ENCODE data around the gene FAM222B. TPM values are rescaled to one million over a fixed set of nuclear protein-coding genes. Genes with fewer than 3 reads are reported as not detected.
A peak's percentile ranks its signal among the peaks of the same experiment; 100 is the strongest.
"Not testable (repeated sequence)": the region's sequence is repeated elsewhere in the genome, so short reads cannot be mapped to it uniquely, and the experiment has no call there.

FAM222B gene
- total RNA-seq, 2 donors from 2014 or later = 20.9 to 26.5 TPM

DNA sequence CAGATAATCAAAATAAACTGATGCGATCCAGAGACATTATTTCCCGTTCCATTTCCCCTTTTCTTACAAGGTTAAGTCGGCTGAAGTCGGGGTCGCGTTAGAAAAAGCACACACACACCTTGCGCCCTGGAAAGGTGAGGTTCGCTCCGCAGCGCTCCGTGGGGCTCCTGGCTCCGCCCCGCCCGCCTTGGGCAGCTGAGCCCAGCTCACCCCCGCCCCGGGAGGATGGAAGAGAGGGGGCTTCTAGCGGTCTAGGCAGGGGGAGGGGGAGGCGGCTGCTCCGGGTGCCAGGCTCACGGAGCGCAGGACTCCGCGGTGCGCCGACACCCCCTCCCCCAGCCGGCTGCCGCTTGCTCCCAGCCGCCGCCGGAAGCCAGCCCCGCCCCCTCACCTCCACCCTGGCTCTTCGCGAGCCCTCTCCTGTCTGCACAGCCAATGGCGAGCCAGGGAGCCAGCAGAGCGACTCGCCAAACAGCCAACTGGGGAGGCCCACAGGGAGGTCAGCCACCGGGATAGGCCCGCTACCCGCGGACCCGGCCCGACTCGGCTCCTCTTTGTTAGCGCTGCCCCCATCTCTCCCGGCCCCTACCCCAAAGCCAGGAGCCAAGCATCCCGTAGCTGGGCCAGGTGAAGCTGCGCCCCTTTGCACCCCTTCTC is 30.4 kb downstream of the FAM222B start:
- peak overlapping the region; percentile 90 to 99 for H3K4me3 Mint-ChIP-seq
- DNase-seq = peak; percentile 97 to 99
- H3K27me3 Mint-ChIP-seq (ENCODE audit: low read depth) = no peaks in the 10 kb centered on the region
- ATAC-seq (replicated peaks in 1 of 2) = peak; percentile 99
- H3K9me3 Mint-ChIP-seq = no peaks in the 10 kb centered on the region
- peak overlapping the region; percentile 94 for H3K27ac Mint-ChIP-seq
- peaks cover 0 to 10% of the 10 kb centered on the region in 2 donors for H3K36me3 Mint-ChIP-seq (ENCODE audit: insufficient read depth in 2 of 2)
- peaks cover 62% of the 10 kb centered on the region for H3K4me1 Mint-ChIP-seq (ENCODE audit: low read depth)

DNA sequence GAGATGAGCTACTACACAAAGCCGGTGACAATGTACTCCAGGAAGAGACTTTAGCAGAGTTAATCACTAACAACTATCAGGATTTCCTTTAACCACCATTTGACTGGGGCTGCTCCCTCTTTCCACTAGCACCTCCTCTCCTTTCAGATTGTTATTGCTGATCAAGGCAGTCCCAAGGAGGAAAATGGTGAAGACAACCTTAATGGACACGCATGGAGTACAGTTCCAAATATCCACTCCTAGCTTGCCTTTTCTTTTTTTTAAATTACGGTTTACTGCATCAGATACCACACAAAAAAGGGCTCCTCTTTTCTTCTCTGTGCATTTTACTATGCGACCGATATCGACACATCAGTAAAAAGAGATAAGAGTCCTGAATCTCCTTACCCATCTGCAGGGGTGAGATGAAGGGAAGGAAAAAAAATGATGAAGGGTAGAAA is 30.9 kb downstream of the FAM222B start:
- DNase-seq = peak in 1 of 2 donors; percentile 8
- no peaks in the 10 kb centered on the region for H3K9me3 Mint-ChIP-seq
- peaks cover 59% of the 10 kb centered on the region for H3K4me1 Mint-ChIP-seq (ENCODE audit: low read depth)
- H3K4me3 Mint-ChIP-seq = peak overlapping the region; percentile 90 to 99
- H3K27me3 Mint-ChIP-seq (ENCODE audit: low read depth) = no peaks in the 10 kb centered on the region
- peak overlapping the region; percentile 94 for H3K27ac Mint-ChIP-seq
- no peak for ATAC-seq (replicated peaks in 1 of 2)
- H3K36me3 Mint-ChIP-seq (ENCODE audit: insufficient read depth in 2 of 2) = peaks cover 0 to 11% of the 10 kb centered on the region in 2 donors

DNA sequence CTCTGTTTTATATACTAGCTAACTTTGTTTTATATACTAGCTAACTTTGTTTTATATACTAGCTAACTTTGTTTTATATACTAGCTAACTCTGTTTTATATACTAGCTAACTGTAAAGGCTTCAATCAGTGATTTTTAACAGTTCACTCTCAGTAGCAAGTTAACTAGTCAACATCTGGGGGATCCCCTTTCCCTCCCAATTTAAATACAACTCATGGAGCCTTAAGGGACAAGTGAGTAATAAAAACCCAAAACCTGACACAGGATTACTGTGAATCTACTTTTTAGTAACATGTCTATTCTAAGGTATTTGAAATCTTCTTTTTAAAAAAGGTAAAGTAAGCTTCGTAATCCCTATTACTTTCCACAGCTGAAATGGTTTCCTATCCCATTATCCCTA is 32.2 kb downstream of the FAM222B start:
- Mint-ChIP-seq H3K9me3 (no peaks in the 10 kb centered on the region), H3K4me3 (peak overlapping the region; percentile 90 to 99), H3K4me1 (ENCODE audit: low read depth) (peaks cover 58% of the 10 kb centered on the region), H3K27me3 (ENCODE audit: low read depth) (no peaks in the 10 kb centered on the region), H3K36me3 (ENCODE audit: insufficient read depth in 2 of 2) (peaks cover 0 to 16% of the 10 kb centered on the region in 2 donors), H3K27ac (peak overlapping the region; percentile 94)
- DNase-seq (peak in 1 of 2 donors; percentile 12), ATAC-seq (replicated peaks in 1 of 2) (peak; percentile 54 to 59)

DNA sequence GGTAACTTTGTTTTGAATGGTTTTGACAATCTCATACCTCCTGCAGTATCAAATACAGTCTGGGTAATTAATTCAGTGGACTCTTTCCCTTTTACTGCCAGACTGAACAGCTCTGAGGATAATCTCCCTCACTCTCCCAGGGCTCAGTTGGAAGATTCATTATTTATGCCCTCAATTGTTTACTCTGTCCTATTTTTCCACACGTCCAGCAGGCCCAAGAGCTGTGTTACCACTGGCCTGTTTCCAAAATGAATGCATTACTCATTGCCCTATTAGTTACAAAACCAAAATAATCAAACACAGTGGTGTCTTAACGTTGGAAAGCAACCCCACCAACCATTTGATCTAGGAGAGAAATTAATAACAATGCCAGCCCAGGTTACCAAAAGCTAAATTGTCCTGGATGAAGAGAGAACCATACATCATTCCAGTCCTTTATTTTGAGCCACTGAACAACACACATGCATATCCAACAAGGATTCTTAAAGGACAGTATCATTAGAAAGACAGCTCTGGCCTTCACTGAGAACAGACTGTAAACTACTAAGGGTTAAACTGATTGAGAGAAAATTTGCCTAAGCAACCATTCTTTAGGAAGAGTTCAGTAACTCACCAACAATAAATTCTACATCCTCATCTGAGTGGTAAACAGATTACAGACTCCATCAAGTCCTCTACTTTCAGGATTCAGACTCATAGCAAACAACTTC is 34.5 kb downstream of the FAM222B start:
- ATAC-seq (replicated peaks in 1 of 2) (no peak), DNase-seq (no peak)
- peaks cover 1 to 19% of the 10 kb centered on the region in 2 donors for H3K36me3 Mint-ChIP-seq (ENCODE audit: insufficient read depth in 2 of 2)
- no peaks in the 10 kb centered on the region for H3K9me3 Mint-ChIP-seq
- peaks cover 54% of the 10 kb centered on the region for H3K4me1 Mint-ChIP-seq (ENCODE audit: low read depth)
- H3K4me3 Mint-ChIP-seq = peak overlapping the region in 1 of 2 donors; percentile 31
- no peaks in the 10 kb centered on the region for H3K27me3 Mint-ChIP-seq (ENCODE audit: low read depth)
- H3K27ac Mint-ChIP-seq = peak overlapping the region; percentile 25

DNA sequence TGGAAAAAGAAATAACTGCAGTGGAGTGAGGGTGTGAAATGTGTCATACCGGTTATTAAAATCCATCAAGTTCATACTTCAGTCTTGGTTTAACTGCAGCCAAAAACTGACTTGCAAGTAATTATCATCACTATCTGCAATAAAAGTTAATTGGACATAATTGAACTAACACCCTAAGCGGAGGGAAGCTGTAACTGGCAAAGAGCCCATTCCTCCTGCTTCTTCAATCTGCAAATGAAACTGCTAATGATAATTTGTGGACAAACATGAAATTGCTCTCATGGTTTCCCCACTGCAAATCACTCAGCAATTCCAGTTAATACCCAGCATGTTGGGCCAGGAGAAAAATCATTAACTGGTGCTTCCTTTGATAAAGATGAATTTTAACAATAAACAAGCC is 46.5 kb downstream of the FAM222B start:
- Mint-ChIP-seq H3K36me3 (ENCODE audit: insufficient read depth in 2 of 2) (peaks cover 0 to 1% of the 10 kb centered on the region in 2 donors), H3K27me3 (ENCODE audit: low read depth) (no peaks in the 10 kb centered on the region), H3K4me3 (no peak overlapping the region), H3K27ac (no peak overlapping the region), H3K4me1 (ENCODE audit: low read depth) (peaks cover 18% of the 10 kb centered on the region), H3K9me3 (no peaks in the 10 kb centered on the region)
- ATAC-seq (replicated peaks in 1 of 2) = no peak
- DNase-seq = no peak

DNA sequence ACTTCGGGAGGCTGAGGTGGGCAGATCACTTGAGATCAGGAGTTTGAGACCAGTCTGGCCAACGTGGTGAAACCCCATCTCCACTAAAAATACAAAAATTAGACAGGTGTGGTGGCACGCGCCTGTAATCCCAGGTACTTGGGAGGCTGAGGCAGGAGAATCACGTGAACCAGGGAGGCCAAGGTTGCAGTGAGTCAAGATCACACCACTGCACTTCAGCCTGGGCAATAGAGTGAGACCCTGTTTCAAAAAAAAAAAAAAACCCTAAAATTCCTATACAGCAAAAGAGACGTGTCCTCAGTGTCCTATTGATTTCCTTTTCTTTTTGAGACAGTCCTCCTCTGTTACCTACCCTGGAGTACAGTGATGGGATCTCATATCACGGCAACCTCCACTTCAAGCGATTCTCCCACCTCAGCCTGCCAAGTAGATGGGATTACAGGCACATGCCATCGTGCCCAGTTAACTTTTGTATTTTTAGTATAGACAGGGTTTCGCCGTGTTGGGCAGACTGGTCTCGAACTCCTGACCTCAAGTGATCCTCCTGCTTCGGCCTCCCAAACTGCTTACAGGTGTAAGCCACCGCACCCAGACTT is 47.6 kb downstream of the FAM222B start:
- H3K4me1 Mint-ChIP-seq (ENCODE audit: low read depth) = peaks cover 24% of the 10 kb centered on the region
- H3K27ac Mint-ChIP-seq; H3K9me3 Mint-ChIP-seq; ATAC-seq (replicated peaks in 1 of 2); H3K27me3 Mint-ChIP-seq (ENCODE audit: low read depth); DNase-seq; H3K36me3 Mint-ChIP-seq (ENCODE audit: insufficient read depth in 2 of 2); H3K4me3 Mint-ChIP-seq: not testable (repeated sequence)

DNA sequence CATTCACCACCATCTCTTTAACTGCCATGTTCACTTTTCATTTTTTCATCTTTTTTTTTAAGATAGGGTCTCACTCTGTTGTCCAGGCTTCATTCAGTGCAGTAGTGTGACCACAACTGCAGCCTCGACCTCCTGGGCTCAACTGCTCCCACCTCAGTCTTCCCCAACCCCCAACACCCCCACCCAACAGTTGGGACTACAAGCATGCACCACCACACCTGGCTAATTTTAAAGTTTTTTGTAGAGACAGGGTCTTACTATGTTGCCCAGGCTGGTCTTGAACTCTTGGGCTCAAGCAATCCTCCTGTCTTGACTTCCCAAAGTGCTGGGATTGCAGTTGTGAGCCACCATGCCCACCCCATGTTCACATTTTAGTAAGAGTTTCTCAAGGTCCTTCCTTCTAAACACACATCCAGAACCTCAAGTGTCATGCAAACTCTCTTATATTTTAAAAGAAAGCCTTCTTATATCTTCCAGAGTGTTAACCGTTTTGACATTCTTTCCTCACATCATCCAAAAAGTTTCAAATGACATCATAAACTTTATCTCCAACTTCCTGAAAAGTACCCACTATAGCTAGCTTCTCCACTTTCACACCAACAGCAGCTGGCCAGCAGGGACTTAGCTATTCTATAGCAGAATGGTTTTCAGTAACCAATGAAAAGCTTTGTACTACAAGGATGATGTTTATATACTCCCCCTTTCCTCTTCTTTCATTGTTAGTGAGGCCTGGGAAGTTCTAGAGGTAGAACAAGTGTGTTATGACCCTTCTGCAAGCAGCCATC is 49.5 kb downstream of the FAM222B start:
- Mint-ChIP-seq H3K9me3 (no peaks in the 10 kb centered on the region), H3K4me1 (ENCODE audit: low read depth) (peaks cover 33% of the 10 kb centered on the region), H3K27me3 (ENCODE audit: low read depth) (no peaks in the 10 kb centered on the region), H3K4me3 (no peak overlapping the region), H3K27ac (peak overlapping the region; percentile 62), H3K36me3 (ENCODE audit: insufficient read depth in 2 of 2) (peaks cover 0 to 4% of the 10 kb centered on the region in 2 donors)
- ATAC-seq (replicated peaks in 1 of 2) = no peak
- no peak for DNase-seq

DNA sequence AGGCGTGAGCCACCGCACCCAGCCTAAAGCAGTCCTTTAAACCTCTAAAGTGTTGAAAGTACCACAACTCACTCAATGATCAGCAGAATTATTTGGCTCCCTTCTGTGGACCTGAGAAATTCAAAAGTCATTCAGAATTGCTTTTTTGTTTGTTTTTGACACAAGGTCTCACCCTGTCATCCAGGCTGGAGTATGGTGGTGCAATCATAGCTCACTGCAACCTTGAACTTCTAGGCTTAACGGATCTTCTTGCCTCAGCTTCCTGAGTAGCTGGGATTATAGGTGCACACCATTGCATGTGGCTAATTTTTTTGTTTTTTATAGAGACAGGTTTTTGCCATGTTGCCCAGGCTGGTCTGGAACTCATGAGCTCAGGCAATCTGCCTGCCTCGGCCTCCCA is 54.5 kb downstream of the FAM222B start:
- DNase-seq = no peak
- H3K36me3 Mint-ChIP-seq (ENCODE audit: insufficient read depth in 2 of 2) = peaks cover 0 to 2% of the 10 kb centered on the region in 2 donors
- H3K4me3 Mint-ChIP-seq = no peak overlapping the region
- peaks cover 25% of the 10 kb centered on the region for H3K4me1 Mint-ChIP-seq (ENCODE audit: low read depth)
- no peaks in the 10 kb centered on the region for H3K27me3 Mint-ChIP-seq (ENCODE audit: low read depth)
- no peak for ATAC-seq (replicated peaks in 1 of 2)
- no peak overlapping the region for H3K27ac Mint-ChIP-seq
- H3K9me3 Mint-ChIP-seq = no peaks in the 10 kb centered on the region

DNA sequence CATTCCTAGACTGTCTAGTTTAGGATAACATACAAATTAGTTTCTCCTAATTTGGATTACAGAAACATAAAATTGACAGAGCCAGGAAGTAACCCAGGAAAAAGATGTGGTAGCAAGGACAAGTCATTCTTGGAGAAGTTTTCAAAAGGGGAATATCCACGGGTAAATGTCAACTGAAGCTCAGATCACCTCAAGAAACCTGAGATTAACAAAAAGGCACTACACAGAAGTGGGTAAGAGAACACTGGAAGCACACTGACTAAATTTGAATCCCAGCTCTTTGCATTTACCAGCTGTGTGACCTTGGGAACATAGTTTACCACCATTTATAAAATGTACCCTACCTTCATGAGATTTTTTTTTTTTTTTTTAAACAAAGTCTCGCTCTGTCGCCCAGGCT is 59.4 kb downstream of the FAM222B start:
- no peaks in the 10 kb centered on the region for H3K9me3 Mint-ChIP-seq
- no peak overlapping the region for H3K4me3 Mint-ChIP-seq
- no peaks in the 10 kb centered on the region for H3K27me3 Mint-ChIP-seq (ENCODE audit: low read depth)
- no peak for ATAC-seq (replicated peaks in 1 of 2)
- no peak for DNase-seq
- peak overlapping the region; percentile 74 for H3K27ac Mint-ChIP-seq
- peaks cover 0 to 10% of the 10 kb centered on the region in 2 donors for H3K36me3 Mint-ChIP-seq (ENCODE audit: insufficient read depth in 2 of 2)
- H3K4me1 Mint-ChIP-seq (ENCODE audit: low read depth) = peaks cover 22% of the 10 kb centered on the region

DNA sequence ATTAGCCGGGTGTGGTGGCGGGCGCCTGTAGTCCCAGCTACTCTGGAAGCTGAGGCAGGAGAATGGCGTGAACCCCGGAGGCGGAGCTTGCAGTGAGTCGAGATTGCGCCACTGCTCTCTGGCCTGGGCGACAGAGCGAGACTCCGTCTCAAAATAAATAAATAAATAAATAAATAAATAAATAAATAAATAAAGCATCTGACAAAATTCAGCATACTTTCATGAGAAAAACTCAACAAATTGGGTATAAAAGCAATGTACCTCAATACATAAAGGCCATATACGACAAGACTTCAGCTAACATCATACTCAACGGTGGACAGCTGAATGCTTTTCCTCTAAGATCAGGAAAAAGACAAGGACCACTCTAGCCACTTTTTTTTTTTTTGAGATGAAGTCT is 63.0 kb downstream of the FAM222B start:
- ATAC-seq (replicated peaks in 1 of 2); DNase-seq; H3K27ac Mint-ChIP-seq; H3K9me3 Mint-ChIP-seq; H3K4me3 Mint-ChIP-seq; H3K27me3 Mint-ChIP-seq (ENCODE audit: low read depth): not testable (repeated sequence)
- peaks cover 37% of the 10 kb centered on the region for H3K4me1 Mint-ChIP-seq (ENCODE audit: low read depth)
- H3K36me3 Mint-ChIP-seq (ENCODE audit: insufficient read depth in 2 of 2) = peaks cover 0 to 10% of the 10 kb centered on the region in 2 donors

DNA sequence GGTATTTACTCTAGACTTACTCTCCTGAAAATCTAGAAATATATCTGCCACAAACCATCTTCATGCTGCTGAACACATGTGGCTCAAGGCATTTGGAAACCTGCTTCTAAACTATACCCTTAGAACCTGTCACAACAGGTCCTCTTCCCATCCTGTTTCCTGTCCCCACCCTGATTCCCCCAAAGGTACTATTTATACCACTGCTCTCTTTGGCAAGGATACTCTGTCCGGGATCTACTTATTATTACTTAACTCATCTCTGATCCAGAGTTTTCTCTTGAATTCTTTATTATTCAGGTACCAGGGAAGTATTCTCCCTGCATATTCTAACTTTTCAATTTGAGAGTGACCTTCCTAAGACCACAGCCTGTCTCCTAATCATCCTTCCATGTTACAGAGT is 65.4 kb downstream of the FAM222B start:
- Mint-ChIP-seq H3K27me3 (ENCODE audit: low read depth) (no peaks in the 10 kb centered on the region), H3K9me3 (no peaks in the 10 kb centered on the region), H3K27ac (peak overlapping the region; percentile 91), H3K36me3 (ENCODE audit: insufficient read depth in 2 of 2) (peaks cover 0 to 10% of the 10 kb centered on the region in 2 donors), H3K4me3 (no peak overlapping the region), H3K4me1 (ENCODE audit: low read depth) (peaks cover 41% of the 10 kb centered on the region)
- ATAC-seq (replicated peaks in 1 of 2) = no peak
- DNase-seq = no peak

DNA sequence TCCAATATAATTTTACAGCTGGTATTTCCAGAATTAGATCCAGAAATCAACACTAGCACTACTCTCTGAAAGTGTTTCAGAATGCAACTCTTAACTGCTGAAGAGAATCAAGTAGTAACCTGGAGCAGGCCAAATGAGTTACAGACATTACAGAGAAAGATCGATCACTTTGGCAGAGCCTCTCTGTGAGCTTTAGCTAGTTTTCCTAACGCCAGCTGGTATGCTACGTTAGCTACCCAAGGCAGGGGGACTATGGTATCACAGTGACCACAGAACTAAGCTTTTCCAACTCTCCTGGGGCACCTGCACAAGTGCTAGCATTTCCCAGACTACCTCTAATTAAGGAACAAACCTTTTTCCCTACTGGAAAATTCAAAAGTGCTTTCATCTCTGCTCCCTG is 68.4 kb downstream of the FAM222B start:
- peaks cover 1 to 2% of the 10 kb centered on the region in 2 donors for H3K36me3 Mint-ChIP-seq (ENCODE audit: insufficient read depth in 2 of 2)
- DNase-seq (no peak), ATAC-seq (replicated peaks in 1 of 2) (peak in 1 of 2 donors; percentile 34)
- peaks cover 33% of the 10 kb centered on the region for H3K4me1 Mint-ChIP-seq (ENCODE audit: low read depth)
- peak overlapping the region in 1 of 2 donors; percentile 45 for H3K4me3 Mint-ChIP-seq
- H3K9me3 Mint-ChIP-seq = no peaks in the 10 kb centered on the region
- no peaks in the 10 kb centered on the region for H3K27me3 Mint-ChIP-seq (ENCODE audit: low read depth)
- H3K27ac Mint-ChIP-seq = peak overlapping the region; percentile 91

Measured in activated T-cell treated with anti-CD3 and anti-CD28 coated beads, Interleukin-2, amount 50 U/mL, for 72 hours (primary cell).